Thyroid gland (tissue), 4 donors: ENCODE measurements around the gene PPP2R2C.

Experiments
- CTCF ChIP-seq, 6 experiments: fragments of 200-600 bp in 3 of 6; fragments of 450-650 bp in 3 of 6; sonication (generic) in 3 of 6; IDR thresholded peaks; one replicate each; pipeline ENCODE4 v1.5.1; 2016 to 2019; ENCODE audit warnings: antibody characterized with exemption in 6 of 6, mild to moderate bottlenecking in 2 of 6, inconsistent platforms in 1 of 6, moderate library complexity in 1 of 6
- POLR2A ChIP-seq, 2 donors: fragments of 450-650 bp; IDR thresholded peaks; one replicate each; pipeline ENCODE4 v1.6.1; 2017; ENCODE audit warnings: antibody characterized with exemption in 2 of 2, mild to moderate bottlenecking in 2 of 2, moderate library complexity in 1 of 2

DNA sequence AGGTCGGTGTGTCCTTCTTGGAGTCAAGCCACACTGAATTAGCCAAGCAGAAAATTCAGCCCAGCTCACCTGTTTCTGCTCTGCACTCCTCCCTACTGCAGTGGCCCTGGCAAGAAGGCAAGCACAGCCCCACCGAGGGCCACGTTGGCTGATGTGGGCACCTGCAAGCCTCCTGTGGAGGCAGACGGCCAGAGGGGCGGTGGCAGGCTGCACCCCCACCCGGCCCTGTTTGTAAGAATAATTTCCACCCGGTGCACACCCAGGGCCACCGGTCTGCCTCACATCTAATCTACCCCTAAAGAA is 18.8 kb downstream of the PPP2R2C start:
- TF ChIP-seq CTCF (IDR thresholded peaks at IDR 0.05) (no peak), POLR2A (IDR thresholded peaks at IDR 0.05) (no peak)
